Upper lobe of right lung (tissue), 1 donor: ENCODE data around the gene ZNF750. TPM values are rescaled to one million over a fixed set of nuclear protein-coding genes. Genes with fewer than 3 reads are reported as not detected.

Experiments
- ATAC-seq: fragments of 200-7000 bp; cut with Tn5 transposase; one replicate; pipeline ENCODE4 v1.9.1; 2020; ENCODE audit warnings: mild to moderate bottlenecking, moderate library complexity
- DNase-seq: peaks from one replicate; pipeline ENCODE4 v3.0.0-alpha.2; 2020
- H3K27ac ChIP-seq: fragments of 200-600 bp; one replicate; pipeline ENCODE4 v1.8.0; 2022
- H3K27me3 ChIP-seq: fragments of 200-600 bp; one replicate; pipeline ENCODE4 v1.8.0; 2022; ENCODE audit warnings: mild to moderate bottlenecking
- H3K36me3 ChIP-seq: fragments of 200-600 bp; one replicate; pipeline ENCODE4 v1.8.0; 2022
- H3K4me1 ChIP-seq: fragments of 200-600 bp; one replicate; pipeline ENCODE4 v1.8.0; 2022
- H3K4me3 ChIP-seq: fragments of 200-600 bp; one replicate; pipeline ENCODE4 v1.8.0; 2022; ENCODE audit warnings: mild to moderate bottlenecking
- H3K9me3 ChIP-seq: fragments of 200-600 bp; one replicate; pipeline ENCODE4 v1.8.0; 2022
- CTCF ChIP-seq: fragments of 200-600 bp; IDR thresholded peaks from one replicate; pipeline ENCODE4 v1.8.0; 2022; ENCODE audit warnings: antibody characterized with exemption
- intact Hi-C: fragments of 100-400 bp; cut with DNase I; formaldehyde crosslinking; loops from one replicate; pipeline ENCODE4 v1.11.0; 2022
- total RNA-seq: library from RNA; stranded (reverse); fragmentation: NEBNext Ultra II Directional; extraction: Animal tissue kit (Norgen Biotek cat#: 25700); gene quantifications from one replicate; pipeline ENCODE4 v1.2.1, GENCODE V29; 2021
- donor health status: DM: no; HTN: yes; CAD: no; lungs with severe emphysema.

Gene ZNF750
- total RNA-seq, 1 donor from 2014 or later: 5.6 TPM

GRCh38 chr17:82802075-82802780 lies 37.6 kb downstream of the ZNF750 start:
- Histone ChIP-seq H3K27me3 (no peaks in the 10 kb centered on the region), H3K9me3 (no peaks in the 10 kb centered on the region), H3K36me3 (peaks cover 2% of the 10 kb centered on the region), H3K4me1 (peaks cover 3% of the 10 kb centered on the region), H3K27ac (no peak overlapping the region), H3K4me3 (no peak overlapping the region)
- intact Hi-C loops: no loop called here
- no peak for TF ChIP-seq CTCF
- DNase-seq (no peak), ATAC-seq (no peak)

GRCh38 chr17:82801377-82801970 lies 38.3 kb downstream of the ZNF750 start:
- no peak for ATAC-seq
- intact Hi-C loops: no loop called here
- Histone ChIP-seq H3K27me3 (no peaks in the 10 kb centered on the region), H3K9me3 (no peaks in the 10 kb centered on the region), H3K27ac (no peak overlapping the region), H3K4me1 (peaks cover 3% of the 10 kb centered on the region), H3K36me3 (no peaks in the 10 kb centered on the region), H3K4me3 (no peak overlapping the region)
- no peak for DNase-seq
- no peak for TF ChIP-seq CTCF

- Histone ChIP-seq H3K27me3 (no peaks in the 10 kb centered on the region), H3K4me3 (no peak overlapping the region), H3K4me1 (peaks cover 4% of the 10 kb centered on the region), H3K36me3 (no peaks in the 10 kb centered on the region), H3K27ac (no peak overlapping the region), H3K9me3 (no peaks in the 10 kb centered on the region)
- intact Hi-C loops: no loop called here
- ATAC-seq (no peak), DNase-seq (no peak)
- TF ChIP-seq CTCF: no peak
Observed at GRCh38 chr17:82800885-82801284, 38.9 kb downstream of the ZNF750 start.

GRCh38 chr17:82799591-82799990 lies 40.2 kb downstream of the ZNF750 start:
- no peak for ATAC-seq
- H3K9me3 ChIP-seq: no peaks in the 10 kb centered on the region

GRCh38 chr17:82798752-82799151 lies 41.1 kb downstream of the ZNF750 start:
- no peak overlapping the region for H3K27ac ChIP-seq
- DNase-seq (no peak), ATAC-seq (no peak)
- intact Hi-C loops: no loop called here
- no peaks in the 10 kb centered on the region for H3K36me3 ChIP-seq
- H3K4me1 ChIP-seq: peaks cover 8% of the 10 kb centered on the region
- TF ChIP-seq CTCF: no peak
- no peak overlapping the region for H3K4me3 ChIP-seq
- H3K27me3 ChIP-seq: no peaks in the 10 kb centered on the region
- H3K9me3 ChIP-seq: no peaks in the 10 kb centered on the region

More at GRCh38 chr17:82799591-82799990, 40.2 kb downstream of the ZNF750 start:
- no peak overlapping the region for H3K27ac ChIP-seq
- peaks cover 8% of the 10 kb centered on the region for H3K4me1 ChIP-seq
- no peaks in the 10 kb centered on the region for H3K36me3 ChIP-seq
- intact Hi-C loops: no loop called here
- no peak for TF ChIP-seq CTCF
- no peaks in the 10 kb centered on the region for H3K27me3 ChIP-seq
- H3K4me3 ChIP-seq: no peak overlapping the region
- DNase-seq: no peak
